ENCODE results near the gene UBAC2.

Gene UBAC2

DNA sequence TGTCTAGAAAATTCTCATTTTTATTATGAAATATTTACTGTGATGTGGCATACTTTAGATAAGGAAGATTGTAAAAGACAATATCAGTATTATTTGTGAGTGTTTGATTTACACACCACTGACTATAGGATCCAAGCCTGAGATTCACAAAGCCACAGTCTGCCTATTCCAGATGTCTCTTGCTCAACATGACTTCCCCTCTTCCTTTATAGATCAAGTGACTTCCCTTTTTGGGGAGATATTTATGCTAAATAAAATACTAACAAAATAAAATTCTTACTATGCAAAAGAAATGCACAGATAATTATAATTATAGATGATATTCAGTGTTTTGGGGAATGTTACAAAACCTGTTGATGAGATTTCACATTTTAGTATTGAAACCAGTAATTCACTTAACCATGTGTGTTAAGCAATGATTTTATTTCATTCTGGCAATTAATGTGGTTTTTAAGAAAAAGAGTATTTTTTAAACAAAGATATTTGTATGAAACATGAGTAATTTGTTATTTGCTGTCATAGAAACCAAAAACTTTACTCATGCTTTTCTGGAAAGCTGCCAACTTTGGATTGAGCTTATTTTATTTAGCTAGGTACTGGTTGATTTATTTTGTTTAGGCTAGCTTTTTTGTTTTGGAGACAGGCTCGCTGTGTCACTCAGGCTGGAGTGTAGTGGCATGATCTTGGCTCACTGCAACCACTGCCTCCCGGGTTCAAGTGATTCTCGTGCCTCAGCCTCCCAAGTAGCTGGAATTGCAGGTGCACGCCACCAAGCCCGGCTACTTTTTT is 120.2 kb downstream of the UBAC2 start:
- no peak for DNase-seq (ENCODE audit: extremely low spot score)
- CTCF ChIA-PET, result no interaction called here
- POLR2A ChIA-PET, result no interaction called here
- TF ChIP-seq TARDBP (IDR thresholded peaks at IDR 0.05) (no peak), FOXK2 (IDR thresholded peaks at IDR 0.05) (no peak), BHLHE40 (IDR thresholded peaks at IDR 0.05; ENCODE audit: borderline replicate concordance) (no peak), NFRKB (IDR thresholded peaks at IDR 0.05) (no peak), L3MBTL2 (conservative IDR thresholded peaks at IDR 0.05) (no peak), FOXA1 (IDR thresholded peaks at IDR 0.05) (no peak), CTBP1 (IDR thresholded peaks at IDR 0.05; ENCODE audit: borderline replicate concordance) (no peak), ZNF384 (IDR thresholded peaks at IDR 0.05) (no peak), ELF4 (IDR thresholded peaks at IDR 0.05) (no peak), SP1 (IDR thresholded peaks at IDR 0.05) (no peak), ARNT (IDR thresholded peaks at IDR 0.05) (no peak), SUZ12 (IDR thresholded peaks at IDR 0.05) (no peak), FOXM1 (IDR thresholded peaks at IDR 0.05; ENCODE audit: borderline replicate concordance) (no peak), HDGF (IDR thresholded peaks at IDR 0.05; ENCODE audit: borderline replicate concordance) (no peak)

DNA sequence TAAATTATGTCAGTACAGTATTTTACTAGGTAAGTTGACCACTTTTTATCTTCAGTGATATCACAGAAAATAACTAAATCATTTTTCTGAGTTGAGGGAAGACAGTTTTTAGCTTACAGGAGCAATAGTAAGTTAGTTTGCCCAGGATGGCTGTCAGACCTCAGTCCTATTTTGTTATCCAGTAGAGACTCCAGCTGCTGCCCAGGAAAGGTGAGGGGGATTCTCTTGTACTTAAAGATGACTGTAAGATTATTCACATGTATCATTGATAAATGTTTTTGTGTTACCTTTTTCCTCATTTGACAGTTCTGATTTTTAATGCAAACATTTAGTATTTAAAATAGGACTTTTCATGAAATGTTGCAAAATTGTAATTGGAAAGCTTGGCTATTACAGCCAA is 121.1 kb downstream of the UBAC2 start:
- CTCF ChIA-PET, result no interaction called here

DNA sequence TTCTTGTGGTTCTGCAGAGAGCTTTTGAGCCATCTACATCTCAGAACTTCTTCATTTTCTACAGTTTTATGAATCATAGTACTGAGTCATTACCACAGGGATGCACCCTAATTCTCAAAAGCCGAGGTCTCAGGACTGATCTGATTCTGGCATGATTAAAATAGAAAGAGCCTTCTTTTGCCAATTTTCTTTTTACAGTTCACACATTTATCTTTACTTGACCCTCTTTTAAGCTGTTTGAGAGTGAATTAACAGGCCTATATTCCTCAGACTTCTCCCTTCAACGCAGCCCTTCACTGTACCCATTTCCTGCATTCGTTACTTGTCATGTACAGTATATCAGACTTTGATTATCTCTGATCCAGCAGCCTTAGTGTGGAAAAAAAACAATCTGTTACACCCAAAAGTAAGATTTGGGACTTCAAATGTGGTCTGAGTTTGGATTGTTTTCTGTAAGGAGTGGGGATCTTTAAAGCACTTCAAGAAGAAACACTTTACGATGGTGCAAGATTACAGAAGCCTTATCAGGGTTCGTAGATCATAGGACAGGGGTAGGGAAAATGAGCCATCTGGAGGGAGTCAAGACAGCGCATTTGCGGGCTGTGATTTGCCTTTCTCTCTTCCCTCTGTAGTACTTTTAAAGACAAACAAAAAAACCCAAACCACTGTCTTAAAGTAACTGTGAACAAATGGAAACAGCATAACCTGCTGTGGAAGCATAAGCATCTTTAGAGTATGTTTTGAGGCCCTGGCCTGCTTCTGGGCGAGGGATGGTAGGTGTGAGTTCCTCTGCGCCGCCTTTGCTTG is 121.8 kb downstream of the UBAC2 start:
- ChIA-PET CTCF (no interaction called here), POLR2A (no interaction called here)
- no peak for DNase-seq (ENCODE audit: extremely low spot score)
- TF ChIP-seq BHLHE40 (IDR thresholded peaks at IDR 0.05; ENCODE audit: borderline replicate concordance), result no peak
- TF ChIP-seq NFRKB (IDR thresholded peaks at IDR 0.05), result no peak
- TF ChIP-seq TARDBP (IDR thresholded peaks at IDR 0.05), result no peak
- no peak for TF ChIP-seq FOXA1 (IDR thresholded peaks at IDR 0.05)
- TF ChIP-seq CTBP1 (IDR thresholded peaks at IDR 0.05; ENCODE audit: borderline replicate concordance), result no peak
- no peak for TF ChIP-seq FOXK2 (IDR thresholded peaks at IDR 0.05)

More for the DNA sequence above, 121.1 kb downstream of the UBAC2 start:
- DNase-seq (ENCODE audit: extremely low spot score), result no peak
- TF ChIP-seq TARDBP (IDR thresholded peaks at IDR 0.05) (no peak), FOXA1 (IDR thresholded peaks at IDR 0.05) (no peak), BHLHE40 (IDR thresholded peaks at IDR 0.05; ENCODE audit: borderline replicate concordance) (no peak), CTBP1 (IDR thresholded peaks at IDR 0.05; ENCODE audit: borderline replicate concordance) (no peak), L3MBTL2 (conservative IDR thresholded peaks at IDR 0.05) (no peak), NFRKB (IDR thresholded peaks at IDR 0.05) (no peak), FOXK2 (IDR thresholded peaks at IDR 0.05) (no peak), SUZ12 (IDR thresholded peaks at IDR 0.05) (no peak), LEF1 (IDR thresholded peaks at IDR 0.05; ENCODE audit: borderline replicate concordance) (no peak), FOXM1 (IDR thresholded peaks at IDR 0.05; ENCODE audit: borderline replicate concordance) (no peak), HDGF (IDR thresholded peaks at IDR 0.05; ENCODE audit: borderline replicate concordance) (no peak), ZNF384 (IDR thresholded peaks at IDR 0.05) (no peak), ELF4 (IDR thresholded peaks at IDR 0.05) (no peak)
- TF ChIP-seq, protein P1, sequence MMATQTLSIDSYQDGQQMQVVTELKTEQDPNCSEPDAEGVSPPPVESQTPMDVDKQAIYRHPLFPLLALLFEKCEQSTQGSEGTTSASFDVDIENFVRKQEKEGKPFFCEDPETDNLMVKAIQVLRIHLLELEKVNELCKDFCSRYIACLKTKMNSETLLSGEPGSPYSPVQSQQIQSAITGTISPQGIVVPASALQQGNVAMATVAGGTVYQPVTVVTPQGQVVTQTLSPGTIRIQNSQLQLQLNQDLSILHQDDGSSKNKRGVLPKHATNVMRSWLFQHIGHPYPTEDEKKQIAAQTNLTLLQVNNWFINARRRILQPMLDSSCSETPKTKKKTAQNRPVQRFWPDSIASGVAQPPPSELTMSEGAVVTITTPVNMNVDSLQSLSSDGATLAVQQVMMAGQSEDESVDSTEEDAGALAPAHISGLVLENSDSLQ (IDR thresholded peaks at IDR 0.05), result no peak
- POLR2A ChIA-PET, result no interaction called here

DNA sequence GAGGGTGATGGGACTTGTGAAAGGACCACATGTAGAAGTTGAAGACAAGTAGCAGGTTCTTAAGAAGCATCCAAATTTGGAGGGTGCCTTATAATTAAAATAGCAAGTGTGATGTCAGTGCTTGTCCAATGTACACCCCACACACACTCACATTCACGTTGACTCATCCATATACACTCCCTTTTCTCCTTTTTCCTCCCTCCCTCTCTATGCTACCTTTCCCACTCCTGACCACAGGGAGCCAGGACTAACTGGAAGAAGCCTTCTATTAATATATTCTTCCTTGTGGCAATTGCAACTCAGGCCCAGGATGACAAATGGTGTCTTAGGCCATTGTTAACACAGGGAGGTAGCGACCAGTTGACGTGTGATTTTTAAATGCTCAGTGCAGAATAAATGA is 122.8 kb downstream of the UBAC2 start:
- POLR2A ChIA-PET, result no interaction called here
- no peak for DNase-seq (ENCODE audit: extremely low spot score)
- TF ChIP-seq NFRKB (IDR thresholded peaks at IDR 0.05) (no peak), BHLHE40 (IDR thresholded peaks at IDR 0.05; ENCODE audit: borderline replicate concordance) (no peak)
- CTCF ChIA-PET, result no interaction called here

DNA sequence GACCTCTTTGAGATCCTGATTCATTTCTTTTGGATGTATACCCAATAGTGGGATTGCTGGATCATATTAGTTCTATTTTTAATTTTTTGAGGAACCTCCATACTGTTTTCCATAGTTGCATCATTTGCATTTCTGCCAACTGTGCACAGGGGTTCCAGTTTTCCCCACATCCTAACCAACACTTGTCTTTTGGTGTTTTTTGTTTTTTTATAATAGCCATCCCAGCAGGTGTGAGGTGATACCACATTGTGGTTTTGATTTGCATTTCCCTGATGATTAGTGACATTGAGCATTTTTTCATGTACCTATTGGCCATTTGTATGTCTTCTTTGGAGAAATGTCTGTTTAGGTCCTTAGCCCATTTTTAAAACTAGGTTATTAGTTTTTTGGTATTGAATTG is 125.4 kb downstream of the UBAC2 start:
- no peak for DNase-seq (ENCODE audit: extremely low spot score)
- CTCF ChIA-PET, result no interaction called here
- POLR2A ChIA-PET, result no interaction called here
- TF ChIP-seq FOXK2 (IDR thresholded peaks at IDR 0.05) (no peak), SUZ12 (IDR thresholded peaks at IDR 0.05) (no peak), ZNF384 (IDR thresholded peaks at IDR 0.05) (no peak), CTBP1 (IDR thresholded peaks at IDR 0.05; ENCODE audit: borderline replicate concordance) (no peak), NFRKB (IDR thresholded peaks at IDR 0.05) (no peak), TARDBP (IDR thresholded peaks at IDR 0.05) (no peak), FOXM1 (IDR thresholded peaks at IDR 0.05; ENCODE audit: borderline replicate concordance) (no peak), BHLHE40 (IDR thresholded peaks at IDR 0.05; ENCODE audit: borderline replicate concordance) (no peak), L3MBTL2 (conservative IDR thresholded peaks at IDR 0.05) (no peak), HDGF (IDR thresholded peaks at IDR 0.05; ENCODE audit: borderline replicate concordance) (no peak), ELF4 (IDR thresholded peaks at IDR 0.05) (no peak), LEF1 (IDR thresholded peaks at IDR 0.05; ENCODE audit: borderline replicate concordance) (no peak)
- TF ChIP-seq, protein P1 (IDR thresholded peaks at IDR 0.05), result no peak

DNA sequence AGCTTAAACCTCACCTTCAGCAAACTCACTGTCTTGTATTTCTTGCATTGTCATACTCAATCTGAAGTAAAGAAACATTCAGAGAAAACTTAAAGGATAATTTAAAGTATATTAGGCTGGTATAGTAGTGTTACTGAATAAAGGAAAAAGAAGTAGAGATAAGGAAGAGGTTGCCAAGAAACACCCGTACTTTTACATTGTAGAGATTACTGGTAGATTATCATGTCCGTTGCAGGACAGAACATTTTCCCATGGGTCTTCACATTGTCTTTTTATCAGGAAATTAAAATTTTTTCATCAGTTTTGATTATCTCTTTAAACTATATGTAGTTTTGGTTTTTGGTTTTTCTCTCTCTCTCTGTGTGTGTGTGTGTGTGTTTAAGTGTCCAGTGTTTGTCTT is 126.5 kb downstream of the UBAC2 start:
- DNase-seq (ENCODE audit: extremely low spot score), result no peak
- CTCF ChIA-PET, result no interaction called here
- no peak for TF ChIP-seq FOXK2 (IDR thresholded peaks at IDR 0.05)
- TF ChIP-seq CTBP1 (IDR thresholded peaks at IDR 0.05; ENCODE audit: borderline replicate concordance), result no peak
- TF ChIP-seq FOXM1 (IDR thresholded peaks at IDR 0.05; ENCODE audit: borderline replicate concordance), result no peak
- TF ChIP-seq, protein P1 (IDR thresholded peaks at IDR 0.05), result no peak
- TF ChIP-seq LEF1 (IDR thresholded peaks at IDR 0.05; ENCODE audit: borderline replicate concordance), result no peak
- TF ChIP-seq SP1 (IDR thresholded peaks at IDR 0.05), result no peak
- no peak for TF ChIP-seq FOXA1 (IDR thresholded peaks at IDR 0.05)
- TF ChIP-seq L3MBTL2 (conservative IDR thresholded peaks at IDR 0.05), result no peak
- no peak for TF ChIP-seq HDGF (IDR thresholded peaks at IDR 0.05; ENCODE audit: borderline replicate concordance)
- TF ChIP-seq TARDBP (IDR thresholded peaks at IDR 0.05), result no peak
- no peak for TF ChIP-seq ZNF384 (IDR thresholded peaks at IDR 0.05)
- no peak for TF ChIP-seq ARNT (IDR thresholded peaks at IDR 0.05)
- POLR2A ChIA-PET, result no interaction called here
